Right atrium auricular region (tissue), 2 donors: ENCODE measurements around the gene FRG2C. TPM values are rescaled to one million over a fixed set of nuclear protein-coding genes. Genes with fewer than 3 reads are reported as not detected.
"Not testable (repeated sequence)": the region's sequence is repeated elsewhere in the genome, so short reads cannot be mapped to it uniquely, and the experiment has no call there.

ENCODE experiments used
- DNase-seq: peaks from one replicate; pipeline ENCODE4 v3.0.0-alpha.2; 2019; ENCODE audit warnings: low spot score
- H3K27ac ChIP-seq, 2 donors: fragments of 200-600 bp; sonication (generic); 1 replicate in 1 of 2; 2 replicates in 1 of 2; pipeline ENCODE4 v1.5.1; 2016 to 2019
- H3K27me3 ChIP-seq, 2 donors: fragments of 200-600 bp; sonication (generic); one replicate each; pipeline versions ENCODE4 v1.5.1 to v1.6.0; 2017 to 2019
- H3K36me3 ChIP-seq: fragments of 200-600 bp; sonication (generic); one replicate; pipeline ENCODE4 v1.5.1; 2016
- H3K4me1 ChIP-seq, 2 donors: fragments of 200-600 bp; sonication (generic); one replicate each; pipeline versions ENCODE4 v1.5.1 to v1.6.0; 2017 to 2019
- H3K4me3 ChIP-seq, 2 donors: fragments of 200-600 bp; sonication (generic); 1 replicate in 1 of 2; 2 replicates in 1 of 2; pipeline ENCODE4 v1.5.1; 2017 to 2019; ENCODE audit warnings: mild to moderate bottlenecking in 1 of 2, moderate library complexity in 1 of 2
- H3K9me3 ChIP-seq, 2 donors: fragments of 200-600 bp; sonication (generic); one replicate each; pipeline ENCODE4 v1.5.1; 2019
- CTCF ChIP-seq, 2 donors: fragments of 200-600 bp; sonication (generic); IDR thresholded peaks; one replicate each; pipeline ENCODE4 v1.5.1; 2019; ENCODE audit warnings: antibody characterized with exemption in 2 of 2
- total RNA-seq, 2 donors: library from RNA; depleted of rRNA; stranded (reverse); fragments of >200 nt; gene quantifications; one replicate each; pipeline ENCODE4 v1.1.0, GENCODE V29; 2016

The FRG2C gene
- total RNA-seq, 2 donors from 2014 or later: not detected

- Histone ChIP-seq H3K9me3 (peaks cover 0 to 11% of the 10 kb centered on the region in 2 donors), H3K4me3 (peak overlapping the region; percentile 0 to 47), H3K27me3 (peaks cover 12 to 17% of the 10 kb centered on the region in 2 donors), H3K4me1 (peaks cover 0 to 30% of the 10 kb centered on the region in 2 donors)
- not testable (repeated sequence) for H3K27ac ChIP-seq, H3K36me3 ChIP-seq, DNase-seq
These were observed 5.5 kb downstream of the FRG2C start for GRCh38 chr3:75669348-75670297.

GRCh38 chr3:75670298-75671286 is 6.5 kb downstream of the FRG2C start:
- not testable (repeated sequence) for H3K36me3 ChIP-seq, DNase-seq, H3K27ac ChIP-seq
- peaks cover 0 to 11% of the 10 kb centered on the region in 2 donors for H3K9me3 ChIP-seq
- peaks cover 12 to 17% of the 10 kb centered on the region in 2 donors for H3K27me3 ChIP-seq
- peak overlapping the region; percentile 0 to 47 for H3K4me3 ChIP-seq
- H3K4me1 ChIP-seq: peaks cover 0 to 30% of the 10 kb centered on the region in 2 donors

GRCh38 chr3:75671287-75672139 is 7.4 kb downstream of the FRG2C start:
- Histone ChIP-seq H3K9me3 (peaks cover 0 to 11% of the 10 kb centered on the region in 2 donors), H3K4me3 (peak overlapping the region in 1 of 2 donors; percentile 47), H3K27me3 (peaks cover 12 to 17% of the 10 kb centered on the region in 2 donors), H3K4me1 (peaks cover 0 to 30% of the 10 kb centered on the region in 2 donors)
- DNase-seq, H3K27ac ChIP-seq, H3K36me3 ChIP-seq: not testable (repeated sequence)

- H3K4me1 ChIP-seq: peaks cover 0 to 30% of the 10 kb centered on the region in 2 donors
These were observed 8.1 kb downstream of the FRG2C start for GRCh38 chr3:75672140-75672775.

GRCh38 chr3:75683965-75684364 is 19.8 kb downstream of the FRG2C start:
- H3K27ac ChIP-seq, DNase-seq, H3K4me1 ChIP-seq, H3K36me3 ChIP-seq, H3K27me3 ChIP-seq, H3K4me3 ChIP-seq: not testable (repeated sequence)
- peaks cover 0 to 30% of the 10 kb centered on the region in 2 donors for H3K9me3 ChIP-seq

More at GRCh38 chr3:75672140-75672775, 8.1 kb downstream of the FRG2C start:
- Histone ChIP-seq H3K27ac (peak overlapping the region; percentile 35 to 43), H3K4me3 (peak overlapping the region in 1 of 2 donors; percentile 47), H3K9me3 (peaks cover 0 to 15% of the 10 kb centered on the region in 2 donors), H3K27me3 (peaks cover 12 to 17% of the 10 kb centered on the region in 2 donors)
- DNase-seq, H3K36me3 ChIP-seq: not testable (repeated sequence)
- TF ChIP-seq CTCF (IDR thresholded peaks at IDR 0.05): peak in 1 of 2 donors; percentile 30

GRCh38 chr3:75687323-75687722 is 23.2 kb downstream of the FRG2C start:
- no peaks in the 10 kb centered on the region for H3K27me3 ChIP-seq
- no peak overlapping the region for H3K4me3 ChIP-seq
- H3K4me1 ChIP-seq: no peaks in the 10 kb centered on the region
- peaks cover 0 to 5% of the 10 kb centered on the region in 2 donors for H3K9me3 ChIP-seq
- DNase-seq: no peak
- no peak overlapping the region for H3K27ac ChIP-seq
- no peak for TF ChIP-seq CTCF (IDR thresholded peaks at IDR 0.05)
- H3K36me3 ChIP-seq: no peaks in the 10 kb centered on the region
